ENCODE measurements around the gene ZNF577. TPM values are rescaled to one million over a fixed set of nuclear protein-coding genes. Genes with fewer than 3 reads are reported as not detected.

Gene ZNF577
- total and polyA plus RNA-seq, 2 donors (not counting 1 experiment from before 2014, with no cell fraction given): 15.9 to 26.0 TPM

DNA sequence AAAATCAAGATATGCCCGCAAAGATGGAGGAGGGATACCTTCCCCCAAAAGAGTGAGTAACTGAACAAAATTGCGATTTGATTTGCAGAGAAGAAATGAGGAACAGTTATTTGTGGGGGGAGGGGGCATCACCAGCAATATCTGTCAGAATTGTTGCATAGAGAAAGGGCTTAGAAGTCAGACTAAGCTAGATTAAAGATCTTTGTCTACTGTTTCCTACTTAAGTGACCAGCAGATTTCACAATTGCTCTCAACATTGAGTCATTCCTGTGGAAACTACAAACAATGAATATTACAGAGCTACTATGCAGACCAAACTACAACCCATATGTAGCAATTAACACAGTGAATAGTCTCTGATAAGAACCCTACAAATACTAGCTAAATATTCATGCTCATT, 65.4 kb downstream of the ZNF577 start:
- Histone ChIP-seq H2AFZ (ENCODE audit: insufficient read depth, low read depth, low read length, poor library complexity, severe bottlenecking) (no peak overlapping the region), H3K4me2 (replicated peaks; ENCODE audit: low read depth, low read length, poor library complexity, severe bottlenecking) (no peak overlapping the region), H3K27me3 (replicated peaks in 1 of 4; ENCODE audit: control extremely low read depth in 1 of 4, control insufficient read depth in 3 of 4, insufficient read depth in 4 of 4, low read length in 3 of 4) (no peaks in the 10 kb centered on the region), H3K9me3 (ENCODE audit: control extremely low read depth in 1 of 3, control insufficient read depth in 2 of 3, insufficient read depth in 1 of 3, low read length in 2 of 3) (peaks cover 0 to 26% (median 24%) of the 10 kb centered on the region in 3 donors), H4K20me1 (ENCODE audit: control insufficient read depth, insufficient read depth, low read length, poor library complexity, severe bottlenecking) (no peaks in the 10 kb centered on the region), H3K79me2 (ENCODE audit: control insufficient read depth, insufficient read depth, low read length) (no peaks in the 10 kb centered on the region), H3K9ac (ENCODE audit: low read length) (no peak overlapping the region), H3K27ac (ENCODE audit: low read length in 2 of 2) (no peak overlapping the region), H3K4me3 (ENCODE audit: control extremely low read depth in 1 of 5, extremely low read depth in 1 of 5, insufficient read depth in 1 of 5, low read depth in 2 of 5, low read length in 4 of 5) (no peak overlapping the region), H3K4me1 (ENCODE audit: control insufficient read depth in 2 of 2, insufficient read depth in 2 of 2, low read length in 2 of 2) (peaks cover 7 to 14% of the 10 kb centered on the region in 2 donors), H3K36me3 (replicated peaks in 1 of 2; ENCODE audit: control extremely low read depth in 1 of 2, control insufficient read depth in 1 of 2, extremely low read depth in 1 of 2, insufficient read depth in 2 of 2, low read length in 1 of 2) (no peaks in the 10 kb centered on the region)
- H3K9me3 Mint-ChIP-seq (ENCODE audit: insufficient read depth): peaks cover 17% of the 10 kb centered on the region
- 80% methylated on average over 1 of the region's 2 CpGs for WGBS (ENCODE audit: insufficient coverage)
- ChIA-PET POLR2A (no interaction called here), CTCF (no interaction called here)
- intact Hi-C loops (cut with micrococcal nuclease): no loop called here
- H3K27me3 Mint-ChIP-seq: no peaks in the 10 kb centered on the region
- peaks cover 8% of the 10 kb centered on the region for H3K4me1 Mint-ChIP-seq
- no peak overlapping the region for H3K4me3 Mint-ChIP-seq
- no peak overlapping the region for H3K27ac Mint-ChIP-seq
- no peak for ATAC-seq (ENCODE audit: low read depth)
- TF ChIP-seq, protein P1, sequence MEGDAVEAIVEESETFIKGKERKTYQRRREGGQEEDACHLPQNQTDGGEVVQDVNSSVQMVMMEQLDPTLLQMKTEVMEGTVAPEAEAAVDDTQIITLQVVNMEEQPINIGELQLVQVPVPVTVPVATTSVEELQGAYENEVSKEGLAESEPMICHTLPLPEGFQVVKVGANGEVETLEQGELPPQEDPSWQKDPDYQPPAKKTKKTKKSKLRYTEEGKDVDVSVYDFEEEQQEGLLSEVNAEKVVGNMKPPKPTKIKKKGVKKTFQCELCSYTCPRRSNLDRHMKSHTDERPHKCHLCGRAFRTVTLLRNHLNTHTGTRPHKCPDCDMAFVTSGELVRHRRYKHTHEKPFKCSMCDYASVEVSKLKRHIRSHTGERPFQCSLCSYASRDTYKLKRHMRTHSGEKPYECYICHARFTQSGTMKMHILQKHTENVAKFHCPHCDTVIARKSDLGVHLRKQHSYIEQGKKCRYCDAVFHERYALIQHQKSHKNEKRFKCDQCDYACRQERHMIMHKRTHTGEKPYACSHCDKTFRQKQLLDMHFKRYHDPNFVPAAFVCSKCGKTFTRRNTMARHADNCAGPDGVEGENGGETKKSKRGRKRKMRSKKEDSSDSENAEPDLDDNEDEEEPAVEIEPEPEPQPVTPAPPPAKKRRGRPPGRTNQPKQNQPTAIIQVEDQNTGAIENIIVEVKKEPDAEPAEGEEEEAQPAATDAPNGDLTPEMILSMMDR (IDR thresholded peaks at IDR 0.05): no peak
- TF ChIP-seq EZH2 (IDR thresholded peaks at IDR 0.05; ENCODE audit: borderline replicate concordance, insufficient read depth, low read depth, low read length, poor library complexity, severe bottlenecking): no peak
- no peak for DNase-seq

DNA sequence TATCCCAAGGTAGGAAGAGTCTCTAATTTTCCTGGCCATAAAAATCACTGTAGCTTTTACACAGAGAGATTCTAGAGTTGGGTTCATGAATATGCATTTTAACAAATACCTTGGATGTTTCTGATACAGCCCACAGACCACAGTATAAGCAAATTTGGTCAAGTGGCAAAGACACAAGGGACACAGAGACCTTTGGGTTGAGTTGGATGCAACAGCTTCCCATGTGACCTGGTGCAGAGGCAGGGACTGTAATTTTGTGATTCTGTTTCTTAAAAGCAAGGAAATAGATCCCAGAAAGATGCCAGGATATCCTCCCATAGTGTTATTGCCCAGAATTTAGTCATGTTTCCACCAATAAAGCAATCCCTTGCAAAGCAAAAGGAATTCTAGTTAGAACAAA, 65.8 kb downstream of the ZNF577 start:
- CTCF ChIA-PET: no interaction called here
- Histone ChIP-seq H3K4me2 (replicated peaks; ENCODE audit: low read depth, low read length, poor library complexity, severe bottlenecking) (no peak overlapping the region), H3K79me2 (ENCODE audit: control insufficient read depth, insufficient read depth, low read length) (no peaks in the 10 kb centered on the region), H2AFZ (ENCODE audit: insufficient read depth, low read depth, low read length, poor library complexity, severe bottlenecking) (no peak overlapping the region), H3K36me3 (replicated peaks in 1 of 2; ENCODE audit: control extremely low read depth in 1 of 2, control insufficient read depth in 1 of 2, extremely low read depth in 1 of 2, insufficient read depth in 2 of 2, low read length in 1 of 2) (no peaks in the 10 kb centered on the region), H3K9me3 (ENCODE audit: control extremely low read depth in 1 of 3, control insufficient read depth in 2 of 3, insufficient read depth in 1 of 3, low read length in 2 of 3) (peaks cover 0 to 26% (median 24%) of the 10 kb centered on the region in 3 donors), H4K20me1 (ENCODE audit: control insufficient read depth, insufficient read depth, low read length, poor library complexity, severe bottlenecking) (no peaks in the 10 kb centered on the region), H3K27ac (ENCODE audit: low read length in 2 of 2) (no peak overlapping the region), H3K9ac (ENCODE audit: low read length) (no peak overlapping the region), H3K4me3 (ENCODE audit: control extremely low read depth in 1 of 5, extremely low read depth in 1 of 5, insufficient read depth in 1 of 5, low read depth in 2 of 5, low read length in 4 of 5) (no peak overlapping the region), H3K4me1 (ENCODE audit: control insufficient read depth in 2 of 2, insufficient read depth in 2 of 2, low read length in 2 of 2) (peaks cover 7 to 14% of the 10 kb centered on the region in 2 donors), H3K27me3 (replicated peaks in 1 of 4; ENCODE audit: control extremely low read depth in 1 of 4, control insufficient read depth in 3 of 4, insufficient read depth in 4 of 4, low read length in 3 of 4) (no peaks in the 10 kb centered on the region)
- ATAC-seq (ENCODE audit: low read depth): no peak
- intact Hi-C loops (cut with micrococcal nuclease): no loop called here
- no peak overlapping the region for H3K4me3 Mint-ChIP-seq
- peaks cover 16% of the 10 kb centered on the region for H3K9me3 Mint-ChIP-seq (ENCODE audit: insufficient read depth)
- no peaks in the 10 kb centered on the region for H3K27me3 Mint-ChIP-seq
- DNase-seq: no peak
- no peak overlapping the region for H3K27ac Mint-ChIP-seq
- POLR2A ChIA-PET: no interaction called here
- peaks cover 8% of the 10 kb centered on the region for H3K4me1 Mint-ChIP-seq
- TF ChIP-seq, protein P1 (IDR thresholded peaks at IDR 0.05): no peak
- TF ChIP-seq EZH2 (IDR thresholded peaks at IDR 0.05; ENCODE audit: borderline replicate concordance, insufficient read depth, low read depth, low read length, poor library complexity, severe bottlenecking): no peak
